ENCODE measurements around the gene TTLL7.

The TTLL7 gene

DNA sequence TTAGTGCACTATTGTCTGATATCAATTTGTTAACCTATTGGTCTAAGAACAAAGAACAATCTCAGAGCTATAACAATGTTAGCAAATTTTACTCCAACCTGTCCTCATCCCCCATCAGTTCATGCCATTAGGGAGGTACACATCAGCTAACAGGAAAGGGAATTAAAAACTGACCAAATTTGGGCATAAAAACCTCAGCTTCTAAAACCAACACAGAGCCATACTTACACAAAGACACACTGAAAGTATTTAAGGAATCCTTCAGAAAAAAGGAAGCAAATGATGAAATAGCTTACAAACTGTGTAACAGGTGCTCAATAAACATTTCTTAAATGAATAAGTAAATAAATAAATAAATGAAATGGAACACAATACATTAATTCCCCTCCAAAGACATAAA lies 89.2 kb downstream of the TTLL7 start:
- Histone ChIP-seq H3K4me3 (ENCODE audit: low read depth, low read length) (no peak overlapping the region), H3K14ac (ENCODE audit: low read length) (no peak overlapping the region), H3K27me3 (ENCODE audit: insufficient read depth, low read length) (no peaks in the 10 kb centered on the region), H4K91ac (ENCODE audit: low read depth, low read length) (no peak overlapping the region), H4K12ac (ENCODE audit: low read depth, low read length) (no peak overlapping the region), H3K4me2 (ENCODE audit: low read length) (no peak overlapping the region), H3K4me1 (ENCODE audit: control insufficient read depth in 1 of 2, insufficient read depth in 2 of 2, low read length in 2 of 2) (no peaks in the 10 kb centered on the region), H2BK5ac (ENCODE audit: low read depth, low read length, poor library complexity) (no peak overlapping the region), H3K79me1 (ENCODE audit: low read length) (no peaks in the 10 kb centered on the region), H3K18ac (ENCODE audit: low read length) (no peak overlapping the region), H3K9me3 (ENCODE audit: insufficient read depth, low read depth, low read length) (no peaks in the 10 kb centered on the region), H2AFZ (ENCODE audit: insufficient read depth, low read length, poor library complexity) (no peak overlapping the region), H2BK12ac (ENCODE audit: low read length) (no peak overlapping the region), H3K4ac (ENCODE audit: low read depth, low read length) (no peak overlapping the region), H2AK5ac (ENCODE audit: low read length) (no peak overlapping the region), H3K27ac (ENCODE audit: low read depth, low read length) (no peak overlapping the region), H3K79me2 (ENCODE audit: control insufficient read depth, insufficient read depth, low read length, poor library complexity) (no peaks in the 10 kb centered on the region), H2BK120ac (ENCODE audit: insufficient read depth, low read length, poor library complexity) (no peak overlapping the region), H4K8ac (ENCODE audit: low read depth, low read length) (no peak overlapping the region), H3K36me3 (ENCODE audit: control insufficient read depth in 1 of 2, insufficient read depth in 2 of 2, low read length in 2 of 2) (no peaks in the 10 kb centered on the region), H3K9ac (ENCODE audit: low read length) (no peak overlapping the region), H3K23ac (ENCODE audit: low read length) (no peak overlapping the region)
- no peak for DNase-seq

DNA sequence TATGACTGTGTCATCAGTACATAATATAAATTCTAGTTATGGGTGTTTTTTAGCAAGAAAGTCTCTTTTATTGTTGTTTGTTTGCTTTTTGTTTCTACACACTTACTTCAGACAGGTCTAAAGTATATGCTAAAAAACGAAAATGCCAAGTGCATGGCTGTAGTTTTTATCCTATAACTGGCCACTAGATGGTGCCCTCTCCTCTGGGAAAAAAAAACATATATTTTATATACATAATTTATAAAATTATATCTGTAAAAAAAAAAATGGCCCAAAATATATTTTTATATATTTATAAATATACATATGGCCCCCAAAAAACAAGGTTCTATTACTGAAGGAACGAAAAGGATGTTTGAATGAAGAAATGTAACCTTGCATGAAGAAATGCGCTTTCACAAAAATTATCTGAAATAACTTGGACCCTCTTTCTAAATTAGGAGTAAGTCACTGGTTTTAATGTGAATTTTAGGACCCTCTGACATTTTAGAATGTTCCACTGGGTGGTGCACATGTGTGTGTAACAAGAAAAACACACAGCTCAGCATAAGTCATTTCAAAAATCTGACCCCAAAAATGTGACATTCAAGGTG lies 93.5 kb downstream of the TTLL7 start:
- Histone ChIP-seq H2BK120ac (ENCODE audit: insufficient read depth, low read length, poor library complexity) (no peak overlapping the region), H3K9me3 (ENCODE audit: insufficient read depth, low read depth, low read length) (no peaks in the 10 kb centered on the region), H4K12ac (ENCODE audit: low read depth, low read length) (no peak overlapping the region), H2AK5ac (ENCODE audit: low read length) (no peak overlapping the region), H4K91ac (ENCODE audit: low read depth, low read length) (no peak overlapping the region), H3K9ac (ENCODE audit: low read length) (no peak overlapping the region), H4K8ac (ENCODE audit: low read depth, low read length) (no peak overlapping the region), H2BK12ac (ENCODE audit: low read length) (no peak overlapping the region), H2AFZ (ENCODE audit: insufficient read depth, low read length, poor library complexity) (no peak overlapping the region), H3K4me3 (ENCODE audit: low read depth, low read length) (no peak overlapping the region), H3K4me1 (ENCODE audit: control insufficient read depth in 1 of 2, insufficient read depth in 2 of 2, low read length in 2 of 2) (no peaks in the 10 kb centered on the region), H3K18ac (ENCODE audit: low read length) (no peak overlapping the region), H3K23ac (ENCODE audit: low read length) (no peak overlapping the region), H3K27me3 (ENCODE audit: insufficient read depth, low read length) (no peaks in the 10 kb centered on the region), H3K14ac (ENCODE audit: low read length) (no peak overlapping the region), H3K4ac (ENCODE audit: low read depth, low read length) (no peak overlapping the region), H2BK5ac (ENCODE audit: low read depth, low read length, poor library complexity) (no peak overlapping the region), H3K36me3 (ENCODE audit: control insufficient read depth in 1 of 2, insufficient read depth in 2 of 2, low read length in 2 of 2) (no peaks in the 10 kb centered on the region), H3K27ac (ENCODE audit: low read depth, low read length) (no peak overlapping the region), H3K79me1 (ENCODE audit: low read length) (no peaks in the 10 kb centered on the region), H3K79me2 (ENCODE audit: control insufficient read depth, insufficient read depth, low read length, poor library complexity) (no peaks in the 10 kb centered on the region), H3K4me2 (ENCODE audit: low read length) (no peak overlapping the region)
- WGBS (ENCODE audit: extremely low coverage, insufficient coverage, insufficient read length), result no CpG with 5 or more reads among the region's 3 CpGs
- DNase-seq, result peak in 1 of 2 donors; percentile 63

DNA sequence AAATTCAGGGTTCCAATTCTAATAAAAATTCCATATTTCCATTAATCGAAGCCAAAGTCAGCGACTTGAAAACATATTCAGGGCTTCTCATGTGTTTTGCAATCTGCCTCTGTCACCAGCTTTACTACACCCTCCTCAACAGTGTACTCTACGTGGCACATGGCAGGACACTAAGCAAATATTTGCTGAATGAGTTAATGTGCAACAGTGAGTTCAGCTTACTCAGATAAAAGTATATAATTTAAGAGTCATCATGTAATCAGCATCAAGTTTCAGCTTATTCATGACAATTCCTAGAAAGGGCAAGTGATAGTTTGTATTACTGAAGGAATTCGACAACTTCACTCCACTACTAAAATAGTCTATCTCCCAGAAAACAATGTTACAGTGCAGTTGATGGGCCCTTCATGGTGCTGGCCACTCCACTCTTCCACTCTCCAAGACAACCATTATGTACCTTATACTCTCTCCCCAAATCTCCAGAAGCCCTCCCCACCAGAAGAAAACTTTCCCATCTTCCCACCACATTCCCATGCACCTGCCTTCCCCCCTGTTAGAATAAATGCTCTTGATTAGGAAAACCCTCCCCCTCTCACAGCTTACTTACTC lies 97.3 kb downstream of the TTLL7 start:
- DNase-seq, result no peak

DNA sequence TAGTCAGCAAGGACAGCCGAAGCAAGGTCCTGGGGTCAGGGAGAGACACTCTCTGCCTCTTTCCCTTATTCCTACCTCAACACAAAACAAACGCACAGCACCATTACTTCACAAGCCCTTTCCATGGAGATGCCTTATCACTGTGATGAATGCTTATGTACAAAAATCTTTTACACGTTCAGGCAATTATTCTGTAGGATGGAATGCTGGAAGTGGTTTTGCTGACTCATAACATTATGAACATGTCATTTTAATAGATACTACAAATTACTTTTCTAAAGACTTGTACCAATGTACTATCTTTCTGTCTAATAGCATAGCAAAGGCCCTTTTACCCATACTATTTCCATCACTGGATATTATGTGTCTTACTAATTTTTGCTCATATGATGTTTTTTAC lies 98.4 kb downstream of the TTLL7 start:
- WGBS (ENCODE audit: extremely low coverage, insufficient coverage, insufficient read length), result no CpG with 5 or more reads among the region's 3 CpGs
- Histone ChIP-seq H3K18ac (ENCODE audit: low read length) (no peak overlapping the region), H4K12ac (ENCODE audit: low read depth, low read length) (no peak overlapping the region), H2AK5ac (ENCODE audit: low read length) (no peak overlapping the region), H2BK120ac (ENCODE audit: insufficient read depth, low read length, poor library complexity) (no peak overlapping the region), H3K27me3 (ENCODE audit: insufficient read depth, low read length) (no peaks in the 10 kb centered on the region), H2BK12ac (ENCODE audit: low read length) (no peak overlapping the region), H3K4ac (ENCODE audit: low read depth, low read length) (no peak overlapping the region), H3K4me3 (ENCODE audit: low read depth, low read length) (no peak overlapping the region), H4K8ac (ENCODE audit: low read depth, low read length) (no peak overlapping the region), H3K14ac (ENCODE audit: low read length) (no peak overlapping the region), H3K23ac (ENCODE audit: low read length) (no peak overlapping the region), H3K4me1 (ENCODE audit: control insufficient read depth in 1 of 2, insufficient read depth in 2 of 2, low read length in 2 of 2) (peaks cover 0 to 2% of the 10 kb centered on the region in 2 experiments), H2AFZ (ENCODE audit: insufficient read depth, low read length, poor library complexity) (no peak overlapping the region), H3K79me2 (ENCODE audit: control insufficient read depth, insufficient read depth, low read length, poor library complexity) (no peaks in the 10 kb centered on the region), H4K91ac (ENCODE audit: low read depth, low read length) (no peak overlapping the region), H3K36me3 (ENCODE audit: control insufficient read depth in 1 of 2, insufficient read depth in 2 of 2, low read length in 2 of 2) (no peaks in the 10 kb centered on the region), H3K79me1 (ENCODE audit: low read length) (no peaks in the 10 kb centered on the region), H3K27ac (ENCODE audit: low read depth, low read length) (no peak overlapping the region), H3K4me2 (ENCODE audit: low read length) (no peak overlapping the region), H3K9me3 (ENCODE audit: insufficient read depth, low read depth, low read length) (no peaks in the 10 kb centered on the region), H2BK5ac (ENCODE audit: low read depth, low read length, poor library complexity) (no peak overlapping the region), H3K9ac (ENCODE audit: low read length) (no peak overlapping the region)
- no peak for DNase-seq

More for the DNA sequence above, 97.3 kb downstream of the TTLL7 start:
- H3K79me2 ChIP-seq (ENCODE audit: control insufficient read depth, insufficient read depth, low read length, poor library complexity), result no peaks in the 10 kb centered on the region
- H3K4me2 ChIP-seq (ENCODE audit: low read length), result no peak overlapping the region
- no peaks in the 10 kb centered on the region for H3K27me3 ChIP-seq (ENCODE audit: insufficient read depth, low read length)
- peaks cover 0 to 2% of the 10 kb centered on the region in 2 experiments for H3K4me1 ChIP-seq (ENCODE audit: control insufficient read depth in 1 of 2, insufficient read depth in 2 of 2, low read length in 2 of 2)
- H3K23ac ChIP-seq (ENCODE audit: low read length), result no peak overlapping the region
- no peak overlapping the region for H2BK5ac ChIP-seq (ENCODE audit: low read depth, low read length, poor library complexity)
- H4K12ac ChIP-seq (ENCODE audit: low read depth, low read length), result no peak overlapping the region
- WGBS (ENCODE audit: extremely low coverage, insufficient coverage, insufficient read length), result no CpG with 5 or more reads among the region's 4 CpGs
- H3K79me1 ChIP-seq (ENCODE audit: low read length), result no peaks in the 10 kb centered on the region
- H3K36me3 ChIP-seq (ENCODE audit: control insufficient read depth in 1 of 2, insufficient read depth in 2 of 2, low read length in 2 of 2), result no peaks in the 10 kb centered on the region
- H3K4me3 ChIP-seq (ENCODE audit: low read depth, low read length), result no peak overlapping the region
- no peak overlapping the region for H3K4ac ChIP-seq (ENCODE audit: low read depth, low read length)
- H3K27ac ChIP-seq (ENCODE audit: low read depth, low read length), result no peak overlapping the region
- H2BK12ac ChIP-seq (ENCODE audit: low read length), result no peak overlapping the region
- H3K14ac ChIP-seq (ENCODE audit: low read length), result no peak overlapping the region
- no peaks in the 10 kb centered on the region for H3K9me3 ChIP-seq (ENCODE audit: insufficient read depth, low read depth, low read length)
- H2AK5ac ChIP-seq (ENCODE audit: low read length), result no peak overlapping the region
- no peak overlapping the region for H4K91ac ChIP-seq (ENCODE audit: low read depth, low read length)
- no peak overlapping the region for H2BK120ac ChIP-seq (ENCODE audit: insufficient read depth, low read length, poor library complexity)
- no peak overlapping the region for H2AFZ ChIP-seq (ENCODE audit: insufficient read depth, low read length, poor library complexity)
- H3K9ac ChIP-seq (ENCODE audit: low read length), result no peak overlapping the region
- no peak overlapping the region for H4K8ac ChIP-seq (ENCODE audit: low read depth, low read length)
- H3K18ac ChIP-seq (ENCODE audit: low read length), result no peak overlapping the region
